Fibroblast of mammary gland (primary cell): ENCODE measurements around the gene CCS.

ENCODE experiments used
- DNase-seq: peaks from one replicate; pipeline ENCODE4 v3.0.0-alpha.2; 2010; ENCODE audit warnings: low read depth
- H3K4me3 ChIP-seq: 2 replicates; pipeline ENCODE4 v1.5.1; 2011; ENCODE audit warnings: low read depth, mild to moderate bottlenecking, low read length, moderate library complexity; ENCODE audit not compliant: control insufficient read depth
- CTCF ChIP-seq: conservative IDR thresholded peaks from 2 replicates; pipeline ENCODE4 v1.5.1; 2011; ENCODE audit warnings: low read depth, low read length, inconsistent platforms; ENCODE audit not compliant: control insufficient read depth, insufficient read depth

Gene CCS

GRCh38 chr11:66555416-66555815, 37.6 kb upstream of the CCS start:
- DNase-seq, result no peak
- H3K4me3 ChIP-seq, result no peak overlapping the region
- no peak for TF ChIP-seq CTCF

- no peak for DNase-seq
- TF ChIP-seq CTCF, result no peak
- no peak overlapping the region for H3K4me3 ChIP-seq
These were observed 36.9 kb upstream of the CCS start for GRCh38 chr11:66556086-66556485.

- no peak for DNase-seq
These were observed 35.2 kb upstream of the CCS start for GRCh38 chr11:66557733-66558326.

GRCh38 chr11:66559142-66559865, 33.7 kb upstream of the CCS start:
- no peak overlapping the region for H3K4me3 ChIP-seq
- TF ChIP-seq CTCF, result no peak
- peak; percentile 10 for DNase-seq

More at GRCh38 chr11:66557733-66558326, 35.2 kb upstream of the CCS start:
- TF ChIP-seq CTCF, result no peak
- H3K4me3 ChIP-seq, result no peak overlapping the region

GRCh38 chr11:66559866-66560676, 32.9 kb upstream of the CCS start:
- no peak for TF ChIP-seq CTCF
- no peak for DNase-seq
- H3K4me3 ChIP-seq, result no peak overlapping the region

- no peak for TF ChIP-seq CTCF
- no peak overlapping the region for H3K4me3 ChIP-seq
- DNase-seq, result no peak
These were observed 31.6 kb upstream of the CCS start for GRCh38 chr11:66561178-66561974.
